ENCODE data around the gene NMRK1.

The NMRK1 gene

DNA sequence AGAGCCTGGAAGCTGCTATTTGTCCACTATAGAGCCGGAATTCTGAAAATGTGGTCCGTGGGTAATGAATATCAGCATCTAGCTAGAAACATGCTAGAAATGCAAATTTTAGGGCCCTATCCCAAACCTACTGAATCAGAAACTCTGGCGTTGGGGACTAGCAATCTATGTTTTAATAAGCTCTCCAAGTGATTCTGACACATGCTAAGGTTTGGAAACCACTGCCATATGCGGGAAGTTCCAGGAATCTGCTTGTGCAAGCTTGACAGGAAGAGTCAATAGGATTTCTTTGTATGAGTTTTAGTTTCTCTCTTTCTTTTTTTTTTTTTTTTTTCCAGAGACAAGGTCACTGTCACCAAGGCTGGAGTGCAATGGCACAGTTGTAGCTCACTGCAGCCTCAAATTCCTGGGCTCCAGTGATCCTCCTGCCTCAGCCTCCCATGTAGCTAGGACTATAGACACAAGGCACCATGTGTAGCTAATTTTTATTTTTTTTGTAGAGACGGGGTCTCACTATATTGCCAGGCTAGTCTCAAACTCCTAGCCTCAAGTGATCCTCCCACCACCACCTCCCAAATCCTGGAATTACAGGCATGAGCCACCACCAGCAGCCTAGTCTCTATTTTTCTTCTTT lies 33.5 kb downstream of the NMRK1 start:
- DNase-seq (ENCODE audit: low read depth) = no peak

DNA sequence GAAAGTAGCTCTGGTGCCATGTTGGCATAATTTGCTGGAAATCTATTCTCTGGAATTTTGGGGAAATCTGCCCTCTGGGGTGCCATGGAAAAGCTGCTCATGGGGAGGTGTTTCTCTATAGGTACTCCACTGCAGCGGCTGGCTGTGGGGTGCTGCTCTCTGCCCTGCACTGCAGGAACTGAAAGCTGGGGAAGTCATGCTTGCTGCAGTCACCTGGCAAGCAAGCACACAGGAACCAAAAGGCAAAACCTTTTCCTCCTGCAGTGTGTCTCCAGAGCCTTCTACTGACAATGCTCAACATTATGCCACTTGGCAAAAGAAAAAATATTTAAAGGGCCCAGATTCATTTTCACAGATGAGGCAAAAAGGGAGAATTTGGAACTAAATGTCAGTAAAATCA lies 34.1 kb downstream of the NMRK1 start:
- DNase-seq (ENCODE audit: low read depth) = no peak

DNA sequence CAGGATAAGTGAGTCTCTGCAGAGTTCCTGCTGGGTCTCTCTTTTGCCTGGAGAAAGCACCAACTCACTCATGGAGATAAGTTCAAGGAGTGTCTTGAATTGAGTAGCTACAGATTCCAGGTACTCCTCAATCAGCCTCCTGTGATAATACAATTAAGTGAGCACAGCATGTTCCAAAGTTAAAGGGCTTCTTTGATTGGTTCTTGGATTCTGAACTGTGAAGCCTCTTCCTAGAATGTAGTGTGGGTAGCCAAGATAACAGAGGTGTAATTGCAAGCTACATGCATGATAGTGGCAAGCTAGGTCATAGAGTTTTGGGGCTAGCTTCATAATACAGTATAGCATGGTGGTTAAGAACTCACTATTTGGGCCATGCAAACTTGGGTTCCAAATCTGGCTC lies 36.7 kb downstream of the NMRK1 start:
- DNase-seq (ENCODE audit: low read depth) = no peak

DNA sequence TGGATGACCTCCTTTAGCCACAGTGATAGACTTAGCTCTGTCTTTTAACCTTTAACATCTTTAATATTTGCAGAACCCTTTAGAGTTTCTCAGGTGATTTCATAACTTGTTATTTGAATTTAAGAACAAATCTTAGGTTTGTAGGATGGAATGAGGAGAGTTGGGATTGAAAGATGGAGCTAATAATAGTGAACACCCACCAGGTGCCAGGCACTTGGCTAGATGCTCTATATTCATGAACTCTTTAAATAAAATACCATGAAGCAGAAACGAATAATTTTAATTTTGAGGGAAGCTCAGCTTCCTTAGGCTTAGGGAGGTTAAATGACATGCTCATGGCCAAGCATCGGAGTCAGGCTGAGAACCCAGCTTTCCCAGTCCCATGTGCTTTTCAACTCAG lies 40.4 kb downstream of the NMRK1 start:
- no peak for DNase-seq (ENCODE audit: low read depth)

DNA sequence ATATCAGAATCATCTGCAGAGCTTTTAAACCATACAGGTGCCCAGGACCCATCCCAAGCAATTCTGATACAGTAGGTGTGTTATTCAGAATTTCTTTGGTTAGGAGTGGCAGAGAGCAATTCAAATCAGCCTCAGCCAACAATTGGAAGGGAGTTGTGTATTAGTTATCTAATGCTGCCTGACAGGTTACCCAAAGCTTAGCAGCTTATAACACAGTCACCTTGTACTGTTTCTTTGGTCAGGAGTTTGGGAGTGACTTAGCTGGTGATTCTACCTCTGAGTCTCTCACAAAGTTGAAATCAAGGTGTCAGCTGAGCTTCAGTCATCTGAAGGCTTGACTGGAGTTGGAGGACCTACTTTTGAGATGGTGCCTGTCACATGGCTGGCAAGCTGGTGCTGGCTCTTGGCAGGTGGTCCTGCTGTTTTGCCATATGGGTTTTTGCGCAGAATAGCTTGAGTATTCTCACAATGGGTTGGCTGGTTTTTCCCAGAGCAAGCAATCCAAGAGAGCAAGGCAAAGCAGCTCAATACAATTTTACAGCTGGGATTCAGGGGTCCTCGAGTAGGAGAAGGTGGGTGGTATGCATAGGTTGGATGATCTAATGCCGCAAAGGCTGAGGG lies 41.1 kb downstream of the NMRK1 start:
- no peak for DNase-seq (ENCODE audit: low read depth)

DNA sequence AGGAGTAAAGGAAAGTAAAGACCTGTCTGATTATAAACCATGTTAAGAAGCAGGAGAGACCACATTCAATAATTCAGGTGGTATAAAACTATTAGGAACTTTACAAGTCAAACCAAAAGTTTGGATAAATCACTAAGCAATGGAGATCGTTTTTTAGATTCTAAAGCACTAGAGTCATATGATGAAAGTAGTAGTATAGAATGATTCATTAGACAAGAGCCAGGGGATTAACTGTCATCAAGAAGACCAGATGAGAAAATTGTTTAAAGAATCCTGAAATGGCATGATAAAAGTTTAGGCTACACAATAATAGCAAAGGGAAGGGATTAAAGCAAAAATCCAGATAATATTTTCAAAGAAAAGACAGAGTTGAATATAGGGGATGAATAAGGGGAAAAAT lies 46.9 kb downstream of the NMRK1 start:
- DNase-seq (ENCODE audit: low read depth) = no peak

DNA sequence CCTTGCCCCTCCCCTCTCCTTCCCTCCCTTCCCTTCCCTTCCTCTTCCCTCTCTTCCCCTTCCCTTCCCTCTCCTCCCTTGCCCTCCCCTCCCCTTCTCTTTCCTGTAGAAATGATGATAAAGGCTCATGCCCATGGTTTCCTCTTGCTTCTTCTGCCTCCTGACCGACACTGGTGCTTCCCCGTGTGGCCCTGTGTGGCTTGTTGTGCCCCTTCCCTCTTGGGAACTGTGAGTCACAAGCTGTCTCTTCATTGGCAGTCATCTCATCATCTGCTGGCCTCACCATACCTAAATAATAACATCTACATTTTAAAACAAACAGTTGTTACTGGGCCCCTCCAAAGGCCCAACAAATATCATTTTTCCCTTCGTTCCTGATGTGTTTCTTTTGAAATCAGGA lies 48.2 kb downstream of the NMRK1 start:
- no peak for DNase-seq (ENCODE audit: low read depth)

DNA sequence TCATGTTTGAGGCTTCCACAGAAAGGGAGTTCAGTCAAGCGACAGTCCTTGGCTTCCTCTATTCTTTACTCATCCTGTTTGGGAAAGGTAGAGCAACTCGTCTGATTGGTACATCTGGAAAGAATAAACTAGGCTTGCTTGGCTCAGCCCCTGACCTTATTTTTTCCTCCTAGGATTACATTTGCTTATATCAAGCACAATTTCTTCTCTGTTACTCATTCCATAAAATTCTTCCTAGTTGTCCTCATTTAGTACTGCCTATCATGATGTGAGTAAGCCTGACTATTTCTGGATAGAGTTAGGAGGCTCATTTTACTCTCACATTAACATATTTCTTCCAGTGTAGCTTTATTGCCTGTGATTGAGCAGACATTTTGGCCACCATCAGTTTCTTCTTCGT lies 48.9 kb downstream of the NMRK1 start:
- peak; percentile 61 for DNase-seq (ENCODE audit: low read depth)

DNA sequence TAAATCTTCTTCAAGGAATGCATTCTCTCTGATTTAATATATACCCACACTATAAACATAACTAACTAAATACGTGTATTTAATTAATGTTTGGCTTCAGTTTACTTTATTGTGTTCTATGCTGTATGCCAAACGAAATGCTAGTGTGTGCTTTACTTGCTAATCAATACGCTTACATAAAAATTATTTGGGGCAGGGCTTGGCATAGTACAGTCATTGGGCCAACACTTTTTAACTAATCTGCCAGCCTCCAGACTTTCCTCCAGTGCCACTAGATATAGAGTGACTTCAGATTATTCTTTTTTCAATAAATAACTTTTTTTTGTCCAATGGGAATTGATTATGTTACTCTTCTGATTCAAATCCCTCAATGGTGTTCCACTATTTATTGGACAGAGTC lies 51.2 kb downstream of the NMRK1 start:
- no peak for DNase-seq (ENCODE audit: low read depth)

DNA sequence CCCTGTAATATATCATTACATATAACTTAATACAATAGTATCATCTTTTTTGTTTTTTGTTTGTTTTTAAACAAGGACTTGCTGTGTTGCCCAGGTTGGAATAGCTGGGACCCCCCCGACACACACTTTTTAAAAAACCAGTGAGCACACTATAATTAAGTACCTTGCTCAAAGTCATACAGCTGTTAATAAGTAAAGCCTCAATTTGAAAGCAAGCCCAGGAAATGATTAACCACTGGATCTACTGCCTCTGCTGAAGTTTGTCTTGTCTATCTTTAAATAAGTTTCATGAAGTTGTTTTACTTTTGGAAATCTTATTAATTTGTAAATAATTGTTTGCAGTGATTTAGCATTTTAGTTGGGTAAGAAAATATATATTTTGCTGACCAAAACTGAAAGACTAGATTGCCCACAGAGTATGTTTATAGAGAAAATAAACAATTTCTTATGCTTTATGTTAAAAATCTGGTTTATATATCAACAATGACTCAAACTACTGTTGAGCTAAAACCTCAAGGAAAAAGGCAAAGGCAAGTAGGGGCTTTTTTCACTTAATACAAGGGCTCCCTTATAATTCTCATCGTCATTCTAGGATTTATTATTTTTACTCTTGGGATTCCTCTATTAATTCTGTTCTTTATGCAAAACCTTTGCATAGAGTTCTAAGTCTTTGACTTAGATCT lies 54.0 kb downstream of the NMRK1 start:
- peak; percentile 10 for DNase-seq (ENCODE audit: low read depth)

DNA sequence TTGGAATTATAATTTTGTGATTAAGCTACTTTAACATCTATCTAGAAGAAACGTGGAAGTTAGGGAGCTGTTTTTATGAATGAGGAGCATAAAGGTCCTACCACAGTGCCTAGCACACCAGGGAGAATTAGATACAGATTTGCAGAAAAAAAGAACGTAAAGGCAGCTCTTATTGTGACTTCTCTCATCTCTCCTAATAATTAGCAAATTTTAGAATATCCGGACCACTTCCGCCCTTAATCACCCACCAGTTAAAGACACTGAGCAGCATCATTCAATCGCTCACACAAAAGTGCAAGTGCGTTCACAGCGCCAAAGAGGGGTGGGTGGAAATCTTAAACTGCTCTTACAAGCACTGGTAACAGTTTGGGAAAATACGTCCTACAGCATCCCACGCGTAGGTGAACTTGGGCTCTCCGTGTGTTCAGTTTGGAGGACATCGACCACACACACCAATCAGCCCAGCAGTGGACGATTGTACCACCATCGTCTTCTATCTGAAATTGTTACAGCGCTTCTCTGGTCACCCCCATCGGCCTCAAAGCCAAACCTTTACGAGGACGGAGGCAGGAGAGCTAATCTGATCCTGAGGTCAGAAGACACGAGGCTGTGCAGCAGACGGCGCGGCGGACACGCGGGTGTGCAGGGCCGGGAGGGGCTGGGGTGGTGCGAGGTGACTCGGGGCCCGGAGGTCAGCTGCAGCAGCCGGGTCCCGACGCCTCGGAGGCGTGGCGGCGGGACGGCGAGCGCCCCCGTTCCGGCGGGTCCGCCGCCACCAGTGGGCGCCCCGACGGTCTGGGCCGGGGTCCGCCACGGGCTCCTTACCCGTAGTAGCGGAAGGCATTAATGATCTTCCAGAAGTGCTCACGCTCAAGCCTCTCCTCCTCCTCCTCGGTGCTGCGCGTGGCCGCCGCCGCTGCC lies 60.5 kb downstream of the NMRK1 start:
- DNase-seq (ENCODE audit: low read depth) = peak; percentile 62

DNA sequence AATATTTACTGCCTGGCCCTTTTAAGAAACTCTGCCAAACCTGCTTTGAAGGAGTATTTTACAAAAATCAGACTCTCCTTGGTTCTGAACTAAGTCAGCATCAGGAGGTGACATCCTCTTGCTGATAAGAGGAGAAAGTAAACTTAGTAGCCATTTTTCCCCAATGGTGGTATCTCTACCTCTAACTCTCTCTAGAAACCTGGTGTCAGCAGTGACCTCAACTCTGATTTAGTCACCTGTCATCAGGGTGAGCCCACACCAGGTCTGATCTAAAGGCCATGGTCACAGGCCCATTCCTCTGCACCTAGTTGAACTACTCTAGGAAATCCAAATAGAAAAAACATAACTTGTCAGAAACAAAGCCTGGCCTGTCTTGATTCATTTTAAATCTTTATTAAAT lies 64.1 kb downstream of the NMRK1 start:
- DNase-seq (ENCODE audit: low read depth) = no peak

DNA sequence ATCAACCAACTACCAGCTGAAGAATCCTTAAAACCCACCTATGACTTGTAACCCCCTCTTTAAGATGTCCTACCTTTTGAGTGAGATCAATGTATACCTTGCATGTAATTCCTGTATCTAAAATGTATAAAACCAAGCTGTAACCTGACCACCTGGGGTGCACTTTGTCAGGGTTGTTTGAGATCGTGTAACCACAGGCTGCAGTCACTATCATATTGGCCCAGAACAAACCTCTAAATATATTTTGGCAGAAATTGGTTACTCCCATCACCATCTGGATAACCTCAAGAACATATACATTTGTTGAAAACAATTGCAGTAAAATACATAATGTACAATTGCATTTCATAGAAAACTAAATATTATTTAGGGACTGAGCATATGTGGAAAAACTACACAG lies 68.3 kb downstream of the NMRK1 start:
- DNase-seq (ENCODE audit: low read depth) = no peak

DNA sequence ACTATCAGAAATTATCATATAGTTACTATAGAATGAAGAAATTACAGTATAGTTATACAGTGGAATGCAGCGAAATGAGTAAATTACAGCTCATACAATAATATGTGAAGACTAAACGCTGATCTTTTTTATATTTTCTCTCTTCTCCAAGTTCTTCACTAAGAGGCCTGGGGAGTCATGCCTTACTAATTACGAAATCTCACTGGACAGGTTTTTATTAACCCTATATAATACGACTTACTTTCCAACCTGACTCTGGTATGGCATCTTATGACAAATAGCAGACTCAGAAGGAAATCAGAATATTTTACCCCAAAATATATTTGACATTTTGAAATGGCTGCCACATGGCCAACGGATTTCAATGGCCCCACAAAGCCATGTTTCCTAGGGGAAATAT lies 68.9 kb downstream of the NMRK1 start:
- DNase-seq (ENCODE audit: low read depth) = no peak

DNA sequence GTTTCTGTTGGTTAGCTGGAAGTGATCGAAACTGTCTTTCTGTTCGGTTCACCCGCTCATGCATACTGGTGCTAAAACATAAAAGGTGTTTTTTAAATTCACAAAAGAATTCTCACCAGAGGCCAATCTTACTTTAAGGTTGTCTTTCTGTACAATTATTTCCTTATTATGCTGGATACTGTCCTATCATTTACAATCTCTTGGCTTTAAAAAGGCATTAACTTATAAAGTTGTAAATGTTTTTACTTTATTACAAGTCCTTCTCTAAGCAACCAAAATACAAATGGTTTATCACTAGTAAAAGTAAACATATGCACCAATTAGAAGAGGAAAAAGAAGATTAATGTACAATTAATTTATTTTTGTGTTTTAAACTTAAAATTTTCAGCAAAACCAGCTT lies 70.6 kb downstream of the NMRK1 start:
- DNase-seq (ENCODE audit: low read depth) = no peak

DNA sequence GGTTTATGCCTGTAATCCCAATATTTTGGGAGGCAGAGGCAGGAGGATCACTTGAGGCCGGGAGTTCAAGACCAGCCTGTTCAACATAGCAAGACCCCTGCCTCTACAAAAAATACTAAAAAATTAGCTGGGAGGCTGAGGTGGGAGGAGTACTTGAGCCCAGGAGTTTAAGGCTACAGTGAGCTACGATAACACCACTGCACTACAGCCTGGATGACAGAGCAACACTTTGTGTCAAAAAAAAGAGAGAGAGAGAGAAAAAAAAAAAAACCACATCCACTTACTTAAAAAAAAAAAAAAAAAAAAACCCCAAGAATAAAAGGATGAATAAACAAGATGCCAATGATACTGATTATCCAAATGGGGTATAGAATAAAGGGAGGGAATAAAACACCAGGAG lies 74.2 kb downstream of the NMRK1 start:
- no peak for DNase-seq (ENCODE audit: low read depth)
